ENCODE data around the gene RAB4A.

Gene RAB4A

GRCh38 chr1:229328598-229329362, 57.9 kb downstream of the RAB4A start:
- peaks cover 37 to 46% of the 10 kb centered on the region in 2 experiments for H3K36me3 ChIP-seq (ENCODE audit: control insufficient read depth in 2 of 2, insufficient read depth in 1 of 2, low read length in 2 of 2)
- H3K27ac ChIP-seq (ENCODE audit: extremely low read depth, low read depth, low read length), result no peak overlapping the region
- no peak overlapping the region for H3K4me3 ChIP-seq (ENCODE audit: low read depth, low read length)
- TF ChIP-seq ZNF311 (tag by site-specific recombination; IDR thresholded peaks at IDR 0.05; ENCODE audit: borderline replicate concordance) (no peak), ZNF518A (tag by site-specific recombination; conservative IDR thresholded peaks at IDR 0.05; ENCODE audit: low read depth) (no peak), ZNF350 (tag by site-specific recombination; IDR thresholded peaks at IDR 0.05) (no peak), ZNF37A (tag by site-specific recombination; IDR thresholded peaks at IDR 0.05) (no peak), ZNF302 (tag by site-specific recombination; IDR thresholded peaks at IDR 0.05; ENCODE audit: low read depth) (no peak), REPIN1 (tag by site-specific recombination; IDR thresholded peaks at IDR 0.05; ENCODE audit: low read depth) (no peak), ZSCAN30 (tag by site-specific recombination; IDR thresholded peaks at IDR 0.05) (no peak), ZNF791 (tag by site-specific recombination; IDR thresholded peaks at IDR 0.05) (no peak), PATZ1 (tag by site-specific recombination; IDR thresholded peaks at IDR 0.05) (no peak), ZNF580 (tag by site-specific recombination; IDR thresholded peaks at IDR 0.05) (no peak), TSHZ1 (tag by site-specific recombination; IDR thresholded peaks at IDR 0.05; ENCODE audit: borderline replicate concordance) (no peak), MZF1 (tag by site-specific recombination; IDR thresholded peaks at IDR 0.05; ENCODE audit: borderline replicate concordance) (no peak)
- 0 out of 2 replicates have a peak, but pooled peaks cover 5% of the 10 kb centered on the region for H3K4me1 ChIP-seq (ENCODE audit: control insufficient read depth, insufficient read depth, low read length)
- ChIA-PET CTCF (no interaction called here), POLR2A (no interaction called here)
- no peaks in the 10 kb centered on the region for H3K9me3 ChIP-seq (ENCODE audit: control insufficient read depth, insufficient read depth, low read depth, low read length)

- H3K4me1 ChIP-seq (ENCODE audit: control insufficient read depth, insufficient read depth, low read length), result peaks cover 17% of the 10 kb centered on the region; the same call in 1 of the 2 replicates
- H3K27ac ChIP-seq (ENCODE audit: extremely low read depth, low read depth, low read length), result no peak overlapping the region
- no peaks in the 10 kb centered on the region for H3K9me3 ChIP-seq (ENCODE audit: control insufficient read depth, insufficient read depth, low read depth, low read length)
- no peak overlapping the region for H3K4me3 ChIP-seq (ENCODE audit: low read depth, low read length)
- POLR2A ChIA-PET, result no interaction called here
- CTCF ChIA-PET, result interaction anchor here (0.6 to 1.2 kb wide), 4 partner anchors 121 to 870 kb away, joined by 3 to 5 read pairs (median 4); no protein-coding TSS in a partner anchor
- peaks cover 15 to 26% of the 10 kb centered on the region in 2 experiments; a peak in 2 of 3 replicates for H3K36me3 ChIP-seq (ENCODE audit: control insufficient read depth in 2 of 2, insufficient read depth in 1 of 2, low read length in 2 of 2)
- TF ChIP-seq ZXDB (tag by site-specific recombination; IDR thresholded peaks at IDR 0.05) (0 out of 2 replicates have a peak, but pooled peaks have one; percentile 32), ZBTB11 (tag by site-specific recombination; conservative IDR thresholded peaks at IDR 0.05; ENCODE audit: low read depth) (0 out of 2 replicates have a peak, but pooled peaks have one; percentile 18), ZNF580 (tag by site-specific recombination; IDR thresholded peaks at IDR 0.05) (0 out of 2 replicates have a peak, but pooled peaks have one; percentile 44), SETDB1 (IDR thresholded peaks at IDR 0.05; ENCODE audit: insufficient read length, low read length) (peak; percentile 65), OVOL3 (tag by site-specific recombination; IDR thresholded peaks at IDR 0.05) (no peak), ZNF792 (tag by site-specific recombination; IDR thresholded peaks at IDR 0.05) (no peak), ZNF48 (tag by site-specific recombination; IDR thresholded peaks at IDR 0.05) (no peak)
These were observed 63.4 kb downstream of the RAB4A start for GRCh38 chr1:229334269-229334668.

All from HEK293 (cell line).